GM12874 (cell line): Measurements from ENCODE around the gene IGFBP6.

Source experiments
- TF ChIP-seq, protein P1 (sequence below): IDR thresholded peaks from 2 replicates; pipeline ENCODE4 v1.5.1; 2011; ENCODE audit warnings: low read depth, mild to moderate bottlenecking, control low read depth, low read length, moderate library complexity; ENCODE audit not compliant: insufficient read depth

The IGFBP6 gene

DNA sequence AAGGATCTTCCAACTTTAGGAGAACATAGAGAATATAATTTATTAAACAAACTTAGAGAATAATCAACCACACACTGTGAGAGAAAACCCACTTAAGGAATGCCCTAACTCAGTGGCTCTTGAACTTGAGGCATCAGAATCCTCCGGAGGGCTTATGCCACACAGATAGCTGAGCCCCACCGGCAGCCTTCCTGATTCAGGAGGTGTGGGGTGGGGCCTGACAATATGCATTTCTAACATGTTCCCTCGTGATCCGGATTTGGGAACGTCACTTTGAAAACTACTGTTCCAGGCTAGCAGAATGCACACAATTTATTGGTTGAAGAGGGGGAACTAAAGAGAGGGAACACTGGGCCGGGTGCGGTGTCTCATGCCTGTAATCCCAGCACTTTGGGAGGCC lies 3.8 kb downstream of the IGFBP6 start:
- TF ChIP-seq, protein P1, sequence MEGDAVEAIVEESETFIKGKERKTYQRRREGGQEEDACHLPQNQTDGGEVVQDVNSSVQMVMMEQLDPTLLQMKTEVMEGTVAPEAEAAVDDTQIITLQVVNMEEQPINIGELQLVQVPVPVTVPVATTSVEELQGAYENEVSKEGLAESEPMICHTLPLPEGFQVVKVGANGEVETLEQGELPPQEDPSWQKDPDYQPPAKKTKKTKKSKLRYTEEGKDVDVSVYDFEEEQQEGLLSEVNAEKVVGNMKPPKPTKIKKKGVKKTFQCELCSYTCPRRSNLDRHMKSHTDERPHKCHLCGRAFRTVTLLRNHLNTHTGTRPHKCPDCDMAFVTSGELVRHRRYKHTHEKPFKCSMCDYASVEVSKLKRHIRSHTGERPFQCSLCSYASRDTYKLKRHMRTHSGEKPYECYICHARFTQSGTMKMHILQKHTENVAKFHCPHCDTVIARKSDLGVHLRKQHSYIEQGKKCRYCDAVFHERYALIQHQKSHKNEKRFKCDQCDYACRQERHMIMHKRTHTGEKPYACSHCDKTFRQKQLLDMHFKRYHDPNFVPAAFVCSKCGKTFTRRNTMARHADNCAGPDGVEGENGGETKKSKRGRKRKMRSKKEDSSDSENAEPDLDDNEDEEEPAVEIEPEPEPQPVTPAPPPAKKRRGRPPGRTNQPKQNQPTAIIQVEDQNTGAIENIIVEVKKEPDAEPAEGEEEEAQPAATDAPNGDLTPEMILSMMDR = no peak

DNA sequence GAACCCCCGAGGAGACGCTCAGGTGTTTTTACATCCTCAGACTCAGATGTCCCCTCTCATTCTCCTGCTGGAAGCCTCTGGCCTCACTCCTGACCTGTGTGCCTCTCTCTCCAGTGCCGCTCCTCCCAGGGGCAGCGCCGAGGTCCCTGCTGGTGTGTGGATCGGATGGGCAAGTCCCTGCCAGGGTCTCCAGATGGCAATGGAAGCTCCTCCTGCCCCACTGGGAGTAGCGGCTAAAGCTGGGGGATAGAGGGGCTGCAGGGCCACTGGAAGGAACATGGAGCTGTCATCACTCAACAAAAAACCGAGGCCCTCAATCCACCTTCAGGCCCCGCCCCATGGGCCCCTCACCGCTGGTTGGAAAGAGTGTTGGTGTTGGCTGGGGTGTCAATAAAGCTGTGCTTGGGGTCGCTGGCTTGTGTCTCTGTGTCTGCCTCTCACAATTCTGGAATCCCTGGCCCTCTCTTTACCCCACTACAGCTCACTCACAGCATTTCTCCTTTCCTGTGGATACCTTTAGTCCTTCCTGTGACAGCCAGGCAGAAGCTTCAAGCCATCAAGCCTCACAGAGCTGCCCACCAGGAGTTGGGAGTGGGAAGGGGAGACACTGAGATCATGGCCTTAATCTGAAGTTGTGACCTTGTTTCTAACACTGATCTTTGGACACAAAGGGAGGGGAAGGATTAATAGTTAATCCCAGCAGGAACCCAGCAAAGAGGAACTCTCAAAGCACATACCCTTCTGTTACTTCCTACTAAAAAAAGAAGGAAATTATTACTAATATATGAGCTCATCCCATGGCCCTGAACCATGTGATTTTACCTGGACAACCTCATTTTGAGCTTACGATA lies 4.7 kb downstream of the IGFBP6 start:
- TF ChIP-seq, protein P1 = no peak

DNA sequence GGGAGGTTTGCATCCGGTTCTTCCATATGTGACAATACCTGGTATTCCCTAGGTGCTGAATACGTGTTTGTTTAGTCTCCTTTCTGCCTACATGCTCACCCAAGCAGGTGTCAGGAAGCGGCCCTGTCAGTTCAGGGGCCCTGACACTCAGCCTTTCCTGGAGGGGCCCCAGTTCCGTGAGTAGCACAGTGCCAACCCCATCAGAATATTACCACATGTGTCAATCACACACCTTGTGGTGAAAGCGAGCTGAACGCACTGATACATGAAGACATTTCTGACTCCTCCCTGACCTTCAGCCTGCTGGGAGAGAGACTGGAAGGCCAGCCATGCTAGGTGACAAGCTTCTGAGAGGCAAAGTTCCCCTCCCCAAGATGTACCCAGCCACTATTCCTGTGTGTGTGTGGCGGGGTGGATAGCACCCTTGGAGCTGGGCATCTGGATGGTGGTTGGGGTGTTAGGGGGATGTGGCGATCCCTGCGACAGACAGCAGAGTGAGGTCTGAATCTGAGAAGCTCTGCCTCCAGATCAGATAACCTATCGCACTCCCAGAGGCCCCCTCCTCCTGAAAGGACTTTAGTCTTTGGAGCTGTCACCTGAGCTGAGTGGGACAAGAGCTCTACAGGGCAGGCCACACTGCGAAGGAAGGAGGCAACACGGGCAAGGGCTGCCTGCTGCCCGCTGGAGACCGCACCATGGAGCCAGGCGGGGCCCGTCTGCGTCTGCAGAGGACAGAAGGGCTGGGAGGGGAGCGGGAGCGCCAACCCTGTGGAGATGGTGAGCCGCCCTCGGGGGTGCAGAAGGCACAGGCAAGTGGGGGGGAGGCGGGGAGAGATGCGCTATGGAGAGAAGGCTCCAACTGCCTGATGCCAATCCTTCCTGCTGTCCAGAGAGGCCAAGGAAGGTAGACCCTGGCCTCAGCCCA lies 5.7 kb downstream of the IGFBP6 start, which contains the start of gene SOAT2:
TSS of gene SOAT2 (plus strand) at position 604 of the 925 bp plus-strand sequence. CDS start at position 696, 92 bp downstream.
- TF ChIP-seq, protein P1 = no peak

DNA sequence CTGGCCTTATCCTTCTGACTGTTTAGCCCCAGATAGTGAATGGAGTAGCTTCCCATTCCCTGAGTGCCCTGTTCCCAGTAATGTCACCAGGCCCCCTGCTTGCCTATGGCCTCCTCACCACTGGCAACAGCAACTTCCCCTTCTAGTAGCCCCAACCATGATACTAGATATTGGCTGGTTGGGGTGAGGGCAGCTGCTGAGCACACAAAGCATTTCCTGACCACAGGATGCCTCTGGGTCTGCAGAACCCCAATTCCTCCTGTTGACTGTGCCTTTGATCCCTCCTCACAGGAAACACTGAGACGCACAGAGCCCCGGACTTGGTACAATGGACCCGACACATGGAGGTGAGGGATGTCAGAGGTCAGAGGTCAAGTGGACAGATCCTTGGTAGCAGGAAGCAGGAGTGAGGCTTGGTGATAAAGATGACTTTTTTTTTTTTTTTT lies 6.4 kb downstream of the IGFBP6 start:
- TF ChIP-seq, protein P1 = no peak

DNA sequence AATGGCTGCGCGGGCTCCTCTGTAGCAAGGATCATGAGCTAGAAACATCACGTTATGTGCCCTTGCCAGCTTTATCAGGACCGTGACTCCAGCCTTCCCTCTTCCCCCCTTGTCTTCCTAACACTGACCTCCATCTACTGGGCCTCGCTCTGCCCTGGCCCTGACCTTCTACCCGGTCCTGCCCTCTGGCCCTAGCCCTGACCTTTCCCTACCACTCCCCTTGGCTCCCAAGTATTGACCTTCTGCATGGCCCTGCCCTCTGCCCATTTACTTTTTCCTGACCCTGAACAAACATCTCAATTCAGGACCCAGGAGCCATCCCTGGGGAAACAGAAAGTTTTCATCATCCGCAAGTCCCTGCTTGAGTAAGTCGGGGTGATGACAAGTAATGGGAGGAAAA lies 7.8 kb downstream of the IGFBP6 start:
- TF ChIP-seq, protein P1 = no peak

DNA sequence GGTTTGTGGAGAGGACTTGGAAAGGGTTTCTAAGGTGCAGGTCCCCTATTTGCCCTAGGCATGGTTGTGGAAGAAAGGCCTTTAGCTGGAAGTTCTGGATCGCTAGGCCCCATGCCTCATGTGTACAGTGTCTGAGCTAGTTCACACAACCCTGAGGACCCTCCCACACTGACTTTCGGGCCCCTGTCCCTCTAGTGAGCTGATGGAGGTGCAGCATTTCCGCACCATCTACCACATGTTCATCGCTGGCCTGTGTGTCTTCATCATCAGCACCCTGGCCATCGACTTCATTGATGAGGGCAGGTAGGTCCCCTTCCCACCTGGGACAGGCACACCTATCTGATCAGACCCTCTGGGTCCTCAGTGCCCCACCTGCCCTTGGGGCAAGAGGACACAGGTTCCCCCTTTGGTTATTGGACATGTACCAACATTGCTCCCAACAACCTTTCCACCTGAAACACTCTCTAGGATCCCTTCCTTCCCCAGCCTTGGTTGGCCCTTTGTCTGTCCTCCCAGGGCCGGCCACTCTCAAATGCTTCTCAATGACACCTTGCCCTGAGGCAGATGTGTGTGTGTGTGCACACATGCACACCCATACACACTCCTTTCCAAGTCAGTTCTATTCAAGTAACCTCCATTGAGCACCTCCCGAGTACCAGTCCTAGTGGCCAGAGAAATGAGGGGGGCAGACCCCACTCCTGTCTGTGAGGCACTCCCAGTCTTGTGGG lies 8.4 kb downstream of the IGFBP6 start:
- TF ChIP-seq, protein P1 = no peak
